DMS153 (cell line): ENCODE measurements around the gene EMC6.

Source experiments
- DNase-seq: peaks from one replicate; lab custom pipeline; 2025; lab: John Stamatoyannopoulos, UW

The EMC6 gene

GRCh38 chr17:3656353-3656752, 12.3 kb upstream of the EMC6 start:
- DNase-seq = no peak

- DNase-seq = no peak
Observed at GRCh38 chr17:3656755-3657587, 11.6 kb upstream of the EMC6 start.

GRCh38 chr17:3657588-3657869, 11.1 kb upstream of the EMC6 start:
- no peak for DNase-seq

- DNase-seq = no peak
Observed at GRCh38 chr17:3657874-3658783, 10.5 kb upstream of the EMC6 start.

- no peak for DNase-seq
Observed at GRCh38 chr17:3658784-3659449, 9.7 kb upstream of the EMC6 start.

GRCh38 chr17:3659541-3660111, 9.0 kb upstream of the EMC6 start:
- DNase-seq = no peak

GRCh38 chr17:3660311-3660891, 8.2 kb upstream of the EMC6 start:
- DNase-seq = no peak

- DNase-seq = no peak
Observed at GRCh38 chr17:3663102-3664011, 5.3 kb upstream of the EMC6 start.

- no peak for DNase-seq
Observed at GRCh38 chr17:3665834-3666233, 2.8 kb upstream of the EMC6 start.

- no peak for DNase-seq
Observed at GRCh38 chr17:3666516-3666915, 2.1 kb upstream of the EMC6 start.

- peak; percentile 4 for DNase-seq
Observed at GRCh38 chr17:3667366-3668278, 990 bp upstream of the EMC6 start.

- no peak for DNase-seq
Observed at GRCh38 chr17:3669085-3669347, 404 bp downstream of the EMC6 start.

- no peak for DNase-seq
Observed at GRCh38 chr17:3669548-3669947, 936 bp downstream of the EMC6 start.

- no peak for DNase-seq
Observed at GRCh38 chr17:3672571-3672970, 4.0 kb downstream of the EMC6 start.

- DNase-seq = no peak
Observed at GRCh38 chr17:3675886-3676285, 7.3 kb downstream of the EMC6 start.

- DNase-seq = no peak
Observed at GRCh38 chr17:3678095-3678820, 9.6 kb downstream of the EMC6 start.

GRCh38 chr17:3678821-3679530, 10.4 kb downstream of the EMC6 start:
- DNase-seq = no peak

GRCh38 chr17:3679531-3680126, 11.0 kb downstream of the EMC6 start:
- DNase-seq = no peak
